Mucosa of stomach (tissue), 1 donor: ENCODE results near the gene GMPR2.

Source experiments
- H3K27me3 ChIP-seq: one replicate; pipeline ENCODE4 v1.7.0; 2013; ENCODE audit warnings: mild to moderate bottlenecking, low read length; ENCODE audit not compliant: control insufficient read depth, insufficient read depth
- H3K36me3 ChIP-seq: one replicate; pipeline ENCODE4 v1.7.0; 2013; ENCODE audit warnings: low read length; ENCODE audit not compliant: control insufficient read depth, insufficient read depth
- H3K4me1 ChIP-seq: one replicate; pipeline ENCODE4 v1.7.0; 2013; ENCODE audit warnings: mild to moderate bottlenecking, low read length; ENCODE audit not compliant: control insufficient read depth, insufficient read depth
- H3K4me3 ChIP-seq: one replicate; pipeline ENCODE4 v1.7.0; 2013; ENCODE audit warnings: low read length
- H3K9ac ChIP-seq: one replicate; pipeline ENCODE4 v1.7.0; 2013; ENCODE audit warnings: mild to moderate bottlenecking, low read length, moderate library complexity
- H3K9me3 ChIP-seq: one replicate; pipeline ENCODE4 v1.7.0; 2013; ENCODE audit warnings: mild to moderate bottlenecking, low read length, moderate library complexity; ENCODE audit not compliant: control insufficient read depth
- donor health status: Pancreatic carcinoma.

The GMPR2 gene

GRCh38 chr14:24260026-24260779 is 27.5 kb downstream of the GMPR2 start:
- H3K36me3 ChIP-seq: no peaks in the 10 kb centered on the region
- no peaks in the 10 kb centered on the region for H3K27me3 ChIP-seq
- no peak overlapping the region for H3K4me3 ChIP-seq
- H3K4me1 ChIP-seq: no peaks in the 10 kb centered on the region
- H3K9me3 ChIP-seq: no peaks in the 10 kb centered on the region
- H3K9ac ChIP-seq: no peak overlapping the region

- Histone ChIP-seq H3K36me3 (no peaks in the 10 kb centered on the region), H3K4me3 (no peak overlapping the region), H3K9ac (no peak overlapping the region), H3K9me3 (no peaks in the 10 kb centered on the region), H3K27me3 (no peaks in the 10 kb centered on the region), H3K4me1 (no peaks in the 10 kb centered on the region)
These were observed 28.0 kb downstream of the GMPR2 start for GRCh38 chr14:24260780-24261157.

- Histone ChIP-seq H3K4me1 (no peaks in the 10 kb centered on the region), H3K4me3 (no peak overlapping the region), H3K36me3 (no peaks in the 10 kb centered on the region), H3K27me3 (no peaks in the 10 kb centered on the region), H3K9ac (no peak overlapping the region), H3K9me3 (no peaks in the 10 kb centered on the region)
These were observed 28.7 kb downstream of the GMPR2 start for GRCh38 chr14:24261256-24261968.

GRCh38 chr14:24261969-24262327 is 29.2 kb downstream of the GMPR2 start:
- Histone ChIP-seq H3K4me3 (no peak overlapping the region), H3K9ac (no peak overlapping the region), H3K36me3 (no peaks in the 10 kb centered on the region), H3K27me3 (no peaks in the 10 kb centered on the region), H3K4me1 (no peaks in the 10 kb centered on the region), H3K9me3 (no peaks in the 10 kb centered on the region)

- H3K36me3 ChIP-seq: no peaks in the 10 kb centered on the region
- H3K4me1 ChIP-seq: no peaks in the 10 kb centered on the region
- H3K27me3 ChIP-seq: no peaks in the 10 kb centered on the region
- H3K9ac ChIP-seq: no peak within 1 kb of the TSS
- no peak within 1 kb of the TSS for H3K4me3 ChIP-seq
- no peaks in the 10 kb centered on the region for H3K9me3 ChIP-seq
These were observed 30.3 kb downstream of the GMPR2 start, which contains the start of gene TGM1 for GRCh38 chr14:24262821-24263733. TGM1 (minus strand) TSS chr14:24263177; CDS start chr14:24262352, 825 bp downstream.

GRCh38 chr14:24263848-24264247 is 31.1 kb downstream of the GMPR2 start:
- H3K4me3 ChIP-seq: no peak overlapping the region
- no peaks in the 10 kb centered on the region for H3K9me3 ChIP-seq
- no peak overlapping the region for H3K9ac ChIP-seq
- no peaks in the 10 kb centered on the region for H3K36me3 ChIP-seq
- no peaks in the 10 kb centered on the region for H3K27me3 ChIP-seq
- no peaks in the 10 kb centered on the region for H3K4me1 ChIP-seq

- Histone ChIP-seq H3K4me1 (no peaks in the 10 kb centered on the region), H3K9me3 (no peaks in the 10 kb centered on the region), H3K9ac (no peak overlapping the region), H3K4me3 (no peak overlapping the region), H3K36me3 (no peaks in the 10 kb centered on the region), H3K27me3 (no peaks in the 10 kb centered on the region)
These were observed 31.6 kb downstream of the GMPR2 start for GRCh38 chr14:24264298-24264697.

- Histone ChIP-seq H3K9me3 (no peaks in the 10 kb centered on the region), H3K27me3 (no peaks in the 10 kb centered on the region), H3K9ac (no peak overlapping the region), H3K4me3 (no peak overlapping the region), H3K4me1 (peaks cover 5% of the 10 kb centered on the region), H3K36me3 (no peaks in the 10 kb centered on the region)
These were observed 33.9 kb downstream of the GMPR2 start for GRCh38 chr14:24266344-24267244.

- Histone ChIP-seq H3K4me1 (peaks cover 9% of the 10 kb centered on the region), H3K27me3 (no peaks in the 10 kb centered on the region), H3K9ac (no peak overlapping the region), H3K9me3 (no peaks in the 10 kb centered on the region), H3K36me3 (no peaks in the 10 kb centered on the region), H3K4me3 (no peak overlapping the region)
These were observed 34.8 kb downstream of the GMPR2 start for GRCh38 chr14:24267516-24267915.

GRCh38 chr14:24268225-24268624 is 35.5 kb downstream of the GMPR2 start:
- no peaks in the 10 kb centered on the region for H3K36me3 ChIP-seq

GRCh38 chr14:24269368-24269767 is 36.6 kb downstream of the GMPR2 start:
- Histone ChIP-seq H3K36me3 (no peaks in the 10 kb centered on the region), H3K4me3 (no peak overlapping the region), H3K4me1 (peaks cover 16% of the 10 kb centered on the region), H3K9me3 (no peaks in the 10 kb centered on the region), H3K9ac (no peak overlapping the region), H3K27me3 (no peaks in the 10 kb centered on the region)

More at GRCh38 chr14:24268225-24268624, 35.5 kb downstream of the GMPR2 start:
- Histone ChIP-seq H3K4me1 (peaks cover 9% of the 10 kb centered on the region), H3K4me3 (no peak overlapping the region), H3K9ac (no peak overlapping the region), H3K27me3 (no peaks in the 10 kb centered on the region), H3K9me3 (no peaks in the 10 kb centered on the region)
